NCI-H345 (cell line): ENCODE measurements around the gene CDK12.

Experiments used
- DNase-seq: peaks from one replicate; lab custom pipeline; 2025; lab: John Stamatoyannopoulos, UW

CDK12 gene

DNA sequence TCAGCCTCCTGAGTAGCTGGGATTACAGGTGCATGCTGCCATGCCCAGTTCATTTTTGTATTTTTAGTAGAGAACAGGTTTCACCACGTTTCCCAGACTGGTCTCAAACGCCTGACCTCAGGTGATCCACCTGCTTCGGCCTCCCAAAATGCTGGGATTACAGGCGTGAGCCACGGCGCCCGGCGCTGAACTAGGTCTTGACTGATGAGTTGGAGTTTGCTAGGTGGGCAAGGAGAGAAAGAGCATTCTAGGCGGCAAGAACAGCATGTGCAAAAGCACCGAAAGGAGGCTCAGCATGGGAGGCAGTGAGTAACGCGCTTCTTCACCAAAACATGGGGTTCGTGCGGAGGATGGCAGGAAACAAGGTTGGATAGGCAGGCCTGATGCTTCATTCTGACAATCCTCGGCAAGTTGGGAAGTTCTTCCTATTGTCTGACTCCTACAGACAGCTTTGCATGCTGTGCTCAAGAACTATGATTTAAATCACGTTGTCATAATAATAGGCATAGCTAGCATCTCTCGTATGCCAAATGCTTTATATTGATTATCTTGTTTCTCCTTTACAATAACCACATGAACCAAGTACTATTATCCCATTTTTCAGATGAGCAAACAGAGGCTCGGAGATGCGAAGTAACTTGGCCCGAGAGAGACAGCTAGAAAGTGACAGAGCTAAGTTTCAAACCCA is 119.9 kb downstream of the CDK12 start:
- no peak for DNase-seq

DNA sequence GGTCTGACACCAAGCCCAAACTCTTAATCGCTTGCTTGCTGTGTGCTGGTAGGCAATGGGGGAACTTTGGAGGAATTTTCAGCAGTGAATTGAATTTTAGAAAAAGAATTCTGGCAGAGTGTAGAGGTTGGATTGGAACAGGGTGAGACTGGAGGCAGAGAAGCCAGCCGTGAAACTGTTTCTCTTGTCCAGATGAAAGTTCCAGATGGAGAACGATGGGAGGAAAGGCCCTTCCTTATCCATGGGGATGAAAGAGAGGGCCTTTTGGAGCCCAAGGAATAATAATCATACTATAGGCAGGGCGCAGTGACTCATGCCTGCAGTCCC is 120.4 kb downstream of the CDK12 start:
- no peak for DNase-seq

DNA sequence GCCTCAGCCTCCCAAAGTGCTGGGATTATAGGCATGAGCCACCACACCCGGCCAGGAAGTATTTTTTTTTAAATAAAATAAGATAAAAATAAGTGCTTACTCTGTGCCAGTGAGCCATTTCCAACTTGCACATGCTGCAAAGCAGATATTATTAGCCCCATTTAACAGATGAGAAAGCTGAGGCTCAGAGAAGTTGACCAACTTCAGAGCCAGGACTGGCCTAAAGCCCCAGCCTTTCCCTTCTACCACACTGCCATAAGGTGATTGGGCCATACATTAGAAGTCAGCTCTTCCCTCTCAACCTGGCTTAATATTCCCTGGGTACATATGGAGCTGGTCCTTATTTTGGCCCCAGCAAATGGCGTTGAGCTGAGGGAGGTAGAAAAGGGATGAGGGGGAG is 121.4 kb downstream of the CDK12 start:
- no peak for DNase-seq
